ENCODE measurements around the gene KCNS1.

- no peak for TF ChIP-seq CTCF (conservative IDR thresholded peaks at IDR 0.05; ENCODE audit: low read depth in 2 of 2)
- TF ChIP-seq EZH2 (IDR thresholded peaks at IDR 0.05; ENCODE audit: low read depth, unreplicated experiment), result no peak
- no peak for TF ChIP-seq EZH2phosphoT487 (IDR thresholded peaks at IDR 0.05; ENCODE audit: unreplicated experiment)
- TF ChIP-seq REST (IDR thresholded peaks at IDR 0.05; ENCODE audit: unreplicated experiment), result no peak
- TF ChIP-seq JUNB (IDR thresholded peaks at IDR 0.05; ENCODE audit: unreplicated experiment), result no peak
- TF ChIP-seq POLR2AphosphoS5 (IDR thresholded peaks at IDR 0.05; ENCODE audit: low read depth), result no peak
- no peak for TF ChIP-seq ETS1 (IDR thresholded peaks at IDR 0.05)
- TF ChIP-seq NANOG (IDR thresholded peaks at IDR 0.05; ENCODE audit: borderline replicate concordance), result no peak
- TF ChIP-seq CREB1 (CRISPR knock-in tag; IDR thresholded peaks at IDR 0.05; ENCODE audit: low read depth), result no peak
Measured at GRCh38 chr20:45111285-45111684, 10.4 kb upstream of the KCNS1 start.

Data from GM23338 (cell line).